Lower lobe of right lung (tissue), 2 donors: ENCODE measurements around the gene PCNT. TPM values are rescaled to one million over a fixed set of nuclear protein-coding genes. Genes with fewer than 3 reads are reported as not detected.

Experiments
- ATAC-seq, 2 donors: fragments of 200-7000 bp; cut with Tn5 transposase; one replicate each; pipeline ENCODE4 v1.9.1; 2020 to 2022; ENCODE audit warnings: mild to moderate bottlenecking in 2 of 2, moderate library complexity in 2 of 2
- DNase-seq: peaks from one replicate; pipeline ENCODE4 v3.0.0-alpha.2; 2020
- H3K27ac ChIP-seq: fragments of 200-600 bp; one replicate; pipeline ENCODE4 v1.8.0; 2022
- H3K27me3 ChIP-seq: fragments of 200-600 bp; one replicate; pipeline ENCODE4 v1.8.0; 2022; ENCODE audit warnings: low read depth
- H3K36me3 ChIP-seq: fragments of 200-600 bp; one replicate; pipeline ENCODE4 v1.8.0; 2022; ENCODE audit warnings: mild to moderate bottlenecking
- H3K4me1 ChIP-seq: fragments of 200-600 bp; one replicate; pipeline ENCODE4 v1.8.0; 2022
- H3K4me3 ChIP-seq: fragments of 200-600 bp; one replicate; pipeline ENCODE4 v1.8.0; 2022; ENCODE audit warnings: mild to moderate bottlenecking
- H3K9me3 ChIP-seq: fragments of 200-600 bp; one replicate; pipeline ENCODE4 v1.8.0; 2022
- intact Hi-C: fragments of 100-400 bp; cut with DNase I; formaldehyde crosslinking; loops from one replicate; pipeline ENCODE4 v1.11.0; 2022
- total RNA-seq: library from RNA; stranded (reverse); fragmentation: NEBNext Ultra II Directional; extraction: Animal tissue kit (Norgen Biotek cat#: 25700); gene quantifications from one replicate; pipeline ENCODE4 v1.2.1, GENCODE V29; 2021
- TF ChIP-seq, protein P1 (sequence below): fragments of 200-600 bp; IDR thresholded peaks from one replicate; pipeline ENCODE4 v1.8.0; 2022; ENCODE audit warnings: antibody characterized with exemption, mild to moderate bottlenecking
- donor health status: DM: no; HTN: yes; CAD: no; lungs with severe emphysema.

PCNT gene
- total RNA-seq, 1 donor from 2014 or later: 36.5 TPM

DNA sequence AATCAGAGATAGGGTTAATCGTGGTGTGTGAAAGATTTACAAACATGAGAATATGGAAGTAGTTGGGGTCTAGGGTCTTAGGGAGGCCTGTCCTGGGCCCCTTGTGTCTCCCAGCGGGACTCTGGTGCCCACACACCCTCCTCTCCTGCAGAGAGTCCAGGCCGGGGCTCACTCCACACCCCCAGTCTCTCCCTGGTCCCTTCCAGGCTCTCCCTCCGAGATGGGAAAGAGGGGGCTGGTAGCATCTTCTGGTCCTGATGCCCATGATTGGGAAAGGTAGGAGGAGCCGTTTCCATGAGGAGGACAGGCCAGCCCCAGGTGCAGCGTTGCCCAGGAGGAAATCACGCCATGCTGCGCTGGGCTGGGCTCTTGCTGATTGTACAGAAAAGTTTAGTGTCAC is 26.6 kb downstream of the PCNT start:
- intact Hi-C loops: no loop called here
- no peak for DNase-seq
- Histone ChIP-seq H3K4me3 (no peak overlapping the region), H3K9me3 (no peaks in the 10 kb centered on the region), H3K27ac (no peak overlapping the region), H3K27me3 (no peaks in the 10 kb centered on the region), H3K36me3 (peaks cover 98% of the 10 kb centered on the region), H3K4me1 (no peaks in the 10 kb centered on the region)
- TF ChIP-seq, protein P1, sequence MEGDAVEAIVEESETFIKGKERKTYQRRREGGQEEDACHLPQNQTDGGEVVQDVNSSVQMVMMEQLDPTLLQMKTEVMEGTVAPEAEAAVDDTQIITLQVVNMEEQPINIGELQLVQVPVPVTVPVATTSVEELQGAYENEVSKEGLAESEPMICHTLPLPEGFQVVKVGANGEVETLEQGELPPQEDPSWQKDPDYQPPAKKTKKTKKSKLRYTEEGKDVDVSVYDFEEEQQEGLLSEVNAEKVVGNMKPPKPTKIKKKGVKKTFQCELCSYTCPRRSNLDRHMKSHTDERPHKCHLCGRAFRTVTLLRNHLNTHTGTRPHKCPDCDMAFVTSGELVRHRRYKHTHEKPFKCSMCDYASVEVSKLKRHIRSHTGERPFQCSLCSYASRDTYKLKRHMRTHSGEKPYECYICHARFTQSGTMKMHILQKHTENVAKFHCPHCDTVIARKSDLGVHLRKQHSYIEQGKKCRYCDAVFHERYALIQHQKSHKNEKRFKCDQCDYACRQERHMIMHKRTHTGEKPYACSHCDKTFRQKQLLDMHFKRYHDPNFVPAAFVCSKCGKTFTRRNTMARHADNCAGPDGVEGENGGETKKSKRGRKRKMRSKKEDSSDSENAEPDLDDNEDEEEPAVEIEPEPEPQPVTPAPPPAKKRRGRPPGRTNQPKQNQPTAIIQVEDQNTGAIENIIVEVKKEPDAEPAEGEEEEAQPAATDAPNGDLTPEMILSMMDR: no peak
- ATAC-seq: no peak

DNA sequence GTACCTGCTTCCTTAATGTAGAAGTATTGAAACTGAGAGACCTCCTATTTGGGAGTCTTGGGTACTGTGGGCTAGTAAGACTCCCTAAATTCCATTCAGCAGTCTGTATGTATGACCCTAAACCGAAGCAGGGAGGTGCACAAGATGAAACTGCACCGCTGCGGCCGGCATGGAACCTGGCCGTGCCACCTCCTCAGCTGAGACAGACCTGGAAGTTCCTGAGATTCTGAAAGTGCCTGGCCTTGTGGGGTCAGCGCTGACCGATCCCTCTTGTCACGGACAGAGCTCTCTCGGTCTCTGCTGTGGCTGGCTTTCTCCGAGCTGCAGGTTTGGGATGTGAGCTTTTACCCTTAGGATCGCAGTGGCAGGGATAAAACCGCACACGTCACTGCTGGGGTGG is 27.0 kb downstream of the PCNT start:
- ATAC-seq (no peak), DNase-seq (no peak)
- Histone ChIP-seq H3K4me1 (no peaks in the 10 kb centered on the region), H3K36me3 (peaks cover 98% of the 10 kb centered on the region), H3K9me3 (no peaks in the 10 kb centered on the region), H3K4me3 (no peak overlapping the region), H3K27me3 (no peaks in the 10 kb centered on the region), H3K27ac (no peak overlapping the region)
- intact Hi-C loops: no loop called here
- TF ChIP-seq, protein P1: no peak

DNA sequence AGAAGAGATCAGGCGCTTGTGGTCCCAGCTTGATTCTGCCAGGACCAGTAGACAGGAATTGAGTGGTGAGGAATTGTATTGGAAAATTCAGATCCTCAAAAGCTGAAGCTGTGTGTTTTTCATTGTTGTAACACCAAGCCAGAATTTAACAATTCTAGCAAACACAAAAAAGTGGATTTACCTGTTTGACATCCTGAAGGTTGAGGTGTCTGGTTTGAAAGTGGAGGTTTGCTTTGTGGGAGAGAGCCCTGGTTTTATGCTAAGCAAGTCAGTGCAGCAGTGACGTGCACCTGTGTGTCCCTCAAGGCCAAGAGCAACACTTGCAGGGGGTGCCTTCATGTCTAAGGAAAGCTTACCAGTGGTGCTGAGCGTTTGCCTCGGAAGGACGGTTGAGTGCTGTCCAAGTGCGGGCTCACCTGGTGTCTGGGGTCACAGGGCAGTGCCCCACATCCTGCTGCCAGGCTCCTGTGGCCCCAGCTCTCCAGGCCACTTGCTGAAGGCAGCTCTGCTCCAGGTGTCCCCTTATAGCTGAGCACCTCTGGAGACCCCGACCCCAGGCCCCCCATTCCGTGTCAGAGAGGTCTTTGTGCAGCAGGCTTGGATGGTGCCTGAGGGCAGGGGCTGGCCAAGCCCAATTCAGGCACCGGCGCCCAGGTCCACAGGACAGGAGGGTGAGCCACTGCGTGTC is 27.7 kb downstream of the PCNT start:
- Histone ChIP-seq H3K4me1 (no peaks in the 10 kb centered on the region), H3K36me3 (peaks cover 98% of the 10 kb centered on the region), H3K9me3 (no peaks in the 10 kb centered on the region), H3K27ac (no peak overlapping the region), H3K27me3 (no peaks in the 10 kb centered on the region), H3K4me3 (no peak overlapping the region)
- intact Hi-C loops: no loop called here
- DNase-seq (no peak), ATAC-seq (no peak)
- TF ChIP-seq, protein P1: no peak

DNA sequence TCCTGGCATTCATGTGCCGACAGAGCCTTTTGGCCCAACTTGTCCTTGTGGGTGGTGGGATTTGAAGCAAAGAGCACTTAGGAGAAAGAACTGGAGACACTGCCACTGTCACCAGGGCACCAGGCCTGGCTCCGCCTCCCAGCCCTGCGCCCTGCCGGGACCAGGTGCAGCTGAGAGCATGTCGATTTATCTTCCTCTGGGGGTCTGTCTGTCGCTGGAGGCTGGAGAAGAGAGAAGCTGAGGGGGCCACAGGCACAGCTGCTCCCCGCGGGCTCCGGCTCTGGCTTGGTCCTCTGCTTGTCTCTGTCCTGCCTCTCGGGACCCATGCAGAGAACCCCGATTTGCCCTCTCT is 28.2 kb downstream of the PCNT start:
- Histone ChIP-seq H3K36me3 (peaks cover 98% of the 10 kb centered on the region), H3K4me3 (no peak overlapping the region), H3K4me1 (no peaks in the 10 kb centered on the region), H3K27ac (no peak overlapping the region), H3K9me3 (no peaks in the 10 kb centered on the region), H3K27me3 (no peaks in the 10 kb centered on the region)
- no peak for DNase-seq
- intact Hi-C loops: no loop called here
- TF ChIP-seq, protein P1: no peak
- ATAC-seq: no peak

DNA sequence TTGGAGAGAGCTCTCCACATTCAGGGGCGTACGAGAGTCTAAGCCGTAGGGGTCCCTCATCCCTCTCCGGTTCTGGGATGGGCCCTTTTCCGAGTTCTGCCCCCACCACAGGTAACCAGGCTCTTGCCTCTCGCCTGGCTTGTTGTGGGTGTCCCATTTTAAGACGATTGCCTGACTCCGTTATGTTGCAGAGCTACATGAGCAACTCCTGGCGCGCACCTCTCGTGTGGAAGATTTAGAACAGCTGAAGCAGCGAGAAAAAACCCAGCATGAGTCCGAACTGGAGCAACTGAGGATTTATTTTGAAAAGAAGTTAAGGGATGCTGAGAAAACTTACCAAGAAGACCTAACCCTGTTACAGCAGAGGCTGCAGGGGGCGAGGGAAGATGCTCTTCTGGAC is 29.0 kb downstream of the PCNT start:
- H3K36me3 ChIP-seq: peaks cover 98% of the 10 kb centered on the region
- no peak overlapping the region for H3K4me3 ChIP-seq
- intact Hi-C loops: no loop called here
- TF ChIP-seq, protein P1: no peak
- no peaks in the 10 kb centered on the region for H3K4me1 ChIP-seq
- no peaks in the 10 kb centered on the region for H3K27me3 ChIP-seq
- no peaks in the 10 kb centered on the region for H3K9me3 ChIP-seq
- ATAC-seq: no peak
- H3K27ac ChIP-seq: no peak overlapping the region
- DNase-seq: no peak
